Stimulated activated CD8-positive, alpha-beta memory T cell treated with anti-CD3 and anti-CD28 coated beads, Interleukin-15, amount 100 ng/mL, for 24 hours (primary cell): Measurements from ENCODE around the gene RNF14.

Experiments used
- DNase-seq: peaks from one replicate; pipeline ENCODE4 v3.0.0-alpha.2; 2020; ENCODE audit warnings: low read depth

Gene RNF14

DNA sequence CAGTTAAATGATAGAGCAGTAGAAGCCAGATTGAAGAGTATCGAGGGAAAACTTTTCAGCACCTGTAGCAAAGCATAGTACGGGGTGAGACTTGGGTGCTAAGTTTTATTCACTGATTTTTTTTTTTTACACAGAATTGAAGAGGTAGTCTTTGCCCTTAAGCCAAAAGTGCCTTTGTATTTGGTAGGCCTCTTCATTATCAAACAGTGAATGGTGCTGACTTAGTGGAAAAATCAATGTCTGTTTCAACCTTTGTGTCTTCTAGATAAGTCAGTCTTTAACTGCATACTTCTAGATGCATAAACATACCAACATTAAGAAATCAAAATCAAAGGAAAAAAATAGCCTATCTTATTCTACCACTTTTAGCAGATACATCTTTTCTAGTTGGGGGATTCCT is 13.7 kb downstream of the RNF14 start:
- no peak for DNase-seq

DNA sequence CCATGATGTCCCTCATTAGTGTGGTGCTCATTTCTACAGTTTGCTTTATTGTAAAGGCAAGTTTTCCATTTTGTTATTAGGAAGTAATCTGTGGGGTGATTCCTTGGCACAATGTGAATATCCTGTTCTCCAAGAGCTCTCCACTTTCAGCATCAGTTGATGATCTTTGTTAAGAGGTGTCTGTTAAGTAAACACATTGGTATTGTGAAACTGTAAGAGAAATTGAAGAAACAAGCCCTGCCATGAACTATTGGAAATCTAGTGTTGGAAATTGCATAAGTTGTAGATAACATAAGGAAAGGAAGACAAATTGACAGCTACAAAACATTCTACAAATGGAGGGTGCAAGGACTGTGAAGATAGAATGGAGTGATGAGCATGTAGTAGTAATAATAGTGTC is 17.2 kb downstream of the RNF14 start:
- no peak for DNase-seq

DNA sequence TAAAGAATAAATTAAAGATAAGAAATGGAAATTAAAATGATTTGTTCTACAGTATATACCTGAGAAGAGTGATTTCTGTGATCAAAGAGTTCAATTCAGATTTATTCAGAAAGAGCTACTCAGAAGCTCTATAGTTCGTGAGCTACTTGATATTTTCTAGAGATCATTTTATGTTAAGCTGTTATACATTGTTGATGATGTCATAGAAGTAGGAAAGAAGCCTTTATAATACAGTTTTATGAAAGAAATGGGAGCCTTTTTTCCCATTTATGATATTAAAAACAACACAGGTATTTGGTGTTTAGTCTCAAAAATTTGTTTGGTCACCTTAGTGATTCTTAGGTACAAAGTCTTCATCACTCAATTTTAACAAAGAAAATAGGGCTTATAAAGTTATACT is 20.8 kb downstream of the RNF14 start:
- DNase-seq, result no peak

DNA sequence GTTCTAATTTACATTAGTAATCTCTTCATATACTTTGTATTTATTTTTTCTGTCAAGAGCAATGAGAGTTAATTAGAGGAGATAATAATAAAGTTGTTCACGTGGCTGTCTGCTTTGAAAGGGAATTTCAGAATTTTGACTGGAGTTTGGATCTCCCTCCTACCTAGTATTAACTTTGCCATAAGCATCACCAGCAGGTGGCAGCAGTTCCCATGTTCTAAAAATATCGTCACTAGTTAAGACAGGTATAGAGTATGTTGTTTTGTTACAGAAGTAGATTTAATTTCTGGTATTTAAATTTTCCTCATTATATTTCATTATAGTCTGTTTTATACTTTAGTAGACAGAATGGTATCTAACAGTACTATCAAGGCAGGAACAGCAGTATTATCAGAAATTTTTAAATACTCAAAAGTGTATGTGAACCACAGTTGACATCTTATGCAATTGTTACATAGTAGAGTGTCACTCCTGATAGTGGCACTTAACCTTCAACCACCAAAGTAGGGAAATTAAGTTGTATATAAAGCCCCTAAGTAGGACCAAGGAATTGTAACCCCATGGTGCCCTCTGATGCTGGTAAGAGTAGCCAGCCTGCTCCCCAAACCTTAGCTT is 23.6 kb downstream of the RNF14 start:
- DNase-seq, result peak; percentile 50

DNA sequence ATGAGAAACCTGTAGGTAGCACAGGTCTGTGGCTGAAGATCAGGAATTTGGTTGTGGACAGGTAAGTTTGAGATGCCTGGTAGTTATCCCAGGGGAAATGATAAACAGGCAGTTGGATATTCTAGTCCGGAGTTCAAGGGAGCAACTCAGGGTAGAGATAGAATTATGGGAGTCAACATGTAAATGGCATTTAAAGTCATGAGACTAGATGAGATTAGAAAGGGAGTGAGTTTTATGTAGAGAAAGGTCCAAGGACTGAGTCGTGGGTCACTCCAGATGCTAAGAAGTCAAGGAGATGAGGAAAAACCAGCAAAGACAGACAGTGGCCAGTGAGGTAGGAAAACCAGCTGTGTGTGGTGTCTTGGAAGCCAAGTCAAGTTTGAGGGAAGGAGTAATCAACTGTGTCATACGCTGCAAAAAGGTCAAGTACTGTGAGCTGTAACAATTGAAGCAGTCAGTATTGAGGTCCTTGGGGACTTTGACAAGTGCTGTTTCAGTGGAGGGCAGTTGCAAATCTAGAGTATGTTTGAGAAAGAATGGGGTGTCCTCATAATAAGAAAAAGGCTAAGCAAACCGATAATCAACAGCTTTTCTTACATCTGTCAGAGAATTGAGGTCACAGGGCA is 25.7 kb downstream of the RNF14 start:
- DNase-seq, result no peak

DNA sequence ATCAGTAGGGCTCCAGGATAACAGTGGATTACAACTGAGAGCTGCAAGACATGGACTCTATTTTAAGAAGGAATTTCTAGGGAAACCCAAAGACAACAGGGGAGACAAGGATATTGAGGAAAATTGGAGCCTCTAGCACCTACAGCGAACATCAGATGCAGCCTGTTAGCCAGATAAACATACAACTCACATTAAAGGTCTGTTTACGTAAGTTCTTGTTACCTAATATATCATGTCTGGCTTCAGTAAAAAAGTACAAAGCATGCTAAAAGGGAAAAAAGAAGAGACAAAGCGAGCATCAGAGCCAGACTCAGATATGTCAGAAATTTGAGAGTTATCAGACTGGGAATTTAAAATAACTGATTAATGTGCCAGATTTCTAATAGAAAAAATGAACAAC is 26.8 kb downstream of the RNF14 start:
- DNase-seq, result no peak

DNA sequence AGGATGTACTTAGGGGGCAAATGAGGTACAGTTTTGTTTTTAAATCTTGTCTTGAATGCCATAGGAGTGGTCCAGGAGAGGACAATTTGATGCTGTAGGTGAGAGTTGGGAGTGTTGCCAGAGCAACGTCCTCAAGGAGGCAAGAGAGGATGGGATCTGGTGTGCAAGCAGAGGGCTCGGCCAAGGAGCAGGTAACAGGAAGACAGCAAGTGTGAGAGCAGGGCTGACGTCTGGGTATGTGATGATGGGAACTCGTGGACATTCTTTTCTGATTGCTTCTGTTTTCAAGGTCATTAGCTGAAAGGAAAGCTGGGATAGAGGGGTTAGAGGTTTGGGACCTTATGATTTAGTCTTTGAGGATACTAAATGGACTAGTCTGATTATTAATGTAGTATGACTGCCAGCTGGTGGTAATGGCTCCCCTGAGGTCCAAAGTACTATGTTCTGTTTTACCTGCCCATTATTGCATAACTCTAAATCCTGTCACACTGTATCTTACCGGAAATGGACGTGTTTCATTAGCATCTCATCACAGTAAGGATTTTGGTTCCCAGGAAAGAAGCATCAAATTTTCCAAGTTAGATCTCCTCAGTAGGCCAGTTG is 28.6 kb downstream of the RNF14 start:
- DNase-seq, result no peak

DNA sequence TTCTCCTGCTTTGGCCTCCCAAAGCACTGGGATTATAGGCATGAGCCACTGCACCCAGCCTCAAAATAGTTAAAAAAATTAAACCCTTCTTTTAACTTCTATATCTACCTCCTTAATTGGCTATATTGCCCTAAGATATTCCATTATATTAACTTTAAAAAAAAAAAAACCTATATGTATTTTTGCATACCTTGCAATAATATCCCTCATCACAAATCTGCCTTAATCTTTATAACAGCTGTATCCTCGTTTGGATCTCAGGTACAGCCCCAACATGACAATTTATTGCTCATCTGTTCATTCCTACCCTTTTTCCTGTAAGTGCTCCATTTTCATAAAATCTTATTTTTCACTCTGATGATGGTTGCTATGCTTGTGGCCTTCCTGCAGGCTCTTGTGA is 31.3 kb downstream of the RNF14 start:
- DNase-seq, result no peak

DNA sequence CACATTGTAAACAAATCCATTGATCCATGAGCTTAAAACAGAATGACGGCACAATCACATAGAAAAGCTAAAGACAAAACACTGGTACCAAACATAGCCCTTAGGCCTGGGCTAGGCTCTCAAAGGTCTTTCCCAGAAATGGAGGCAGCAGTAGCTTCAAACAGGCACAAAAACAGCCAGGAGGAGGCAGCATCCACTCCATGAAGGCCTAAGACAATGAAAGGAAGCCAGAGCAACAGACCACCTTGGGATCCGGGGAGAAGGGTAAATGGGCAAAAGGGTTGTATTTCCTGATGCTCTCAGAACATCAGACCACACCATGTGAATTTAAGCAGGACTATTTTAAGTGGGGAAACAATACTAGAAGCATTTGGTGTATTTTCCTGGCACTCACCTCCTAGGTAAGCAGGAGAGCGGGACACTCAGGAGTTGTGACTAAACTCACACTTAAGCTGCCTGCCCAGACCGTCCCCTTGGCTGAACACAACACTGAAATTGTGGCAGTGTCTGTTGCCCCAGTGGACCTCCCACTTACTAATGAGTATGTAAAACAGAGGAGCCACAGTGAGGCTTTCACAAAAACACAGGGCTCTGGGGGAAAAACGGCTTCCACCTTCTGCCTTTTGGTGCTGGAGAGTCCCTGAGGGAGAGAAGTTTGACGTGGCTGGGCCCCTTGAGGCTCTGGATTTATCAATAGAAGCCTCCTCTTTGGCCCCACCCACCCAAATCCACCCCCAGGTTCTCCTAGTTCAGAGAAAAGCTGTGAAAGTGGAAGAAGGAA is 32.0 kb downstream of the RNF14 start:
- no peak for DNase-seq

DNA sequence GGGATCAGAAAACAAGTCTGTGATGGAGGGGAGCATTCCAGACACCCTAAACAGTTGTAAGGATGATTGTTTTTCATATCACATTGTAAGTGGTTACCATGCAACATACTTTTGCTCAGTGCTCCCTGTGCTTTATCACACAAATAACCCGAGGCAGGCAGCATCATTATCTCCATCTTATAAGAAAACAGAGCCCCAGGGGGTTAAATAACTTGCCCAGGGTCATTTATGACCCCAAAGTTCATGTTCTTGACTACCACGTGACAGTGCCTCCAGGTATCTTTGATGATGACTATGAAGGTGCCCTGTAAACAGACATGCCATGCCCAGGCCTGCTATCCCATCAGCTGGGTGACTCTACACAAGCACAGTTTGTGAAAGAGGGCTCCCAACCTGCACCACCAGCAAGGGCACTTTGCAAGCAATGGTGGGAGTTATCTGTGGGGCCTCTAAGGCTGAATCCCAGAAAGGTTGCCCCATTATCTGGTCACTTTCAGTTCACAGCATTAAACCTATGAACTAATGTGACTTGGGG is 34.4 kb downstream of the RNF14 start:
- DNase-seq, result no peak

DNA sequence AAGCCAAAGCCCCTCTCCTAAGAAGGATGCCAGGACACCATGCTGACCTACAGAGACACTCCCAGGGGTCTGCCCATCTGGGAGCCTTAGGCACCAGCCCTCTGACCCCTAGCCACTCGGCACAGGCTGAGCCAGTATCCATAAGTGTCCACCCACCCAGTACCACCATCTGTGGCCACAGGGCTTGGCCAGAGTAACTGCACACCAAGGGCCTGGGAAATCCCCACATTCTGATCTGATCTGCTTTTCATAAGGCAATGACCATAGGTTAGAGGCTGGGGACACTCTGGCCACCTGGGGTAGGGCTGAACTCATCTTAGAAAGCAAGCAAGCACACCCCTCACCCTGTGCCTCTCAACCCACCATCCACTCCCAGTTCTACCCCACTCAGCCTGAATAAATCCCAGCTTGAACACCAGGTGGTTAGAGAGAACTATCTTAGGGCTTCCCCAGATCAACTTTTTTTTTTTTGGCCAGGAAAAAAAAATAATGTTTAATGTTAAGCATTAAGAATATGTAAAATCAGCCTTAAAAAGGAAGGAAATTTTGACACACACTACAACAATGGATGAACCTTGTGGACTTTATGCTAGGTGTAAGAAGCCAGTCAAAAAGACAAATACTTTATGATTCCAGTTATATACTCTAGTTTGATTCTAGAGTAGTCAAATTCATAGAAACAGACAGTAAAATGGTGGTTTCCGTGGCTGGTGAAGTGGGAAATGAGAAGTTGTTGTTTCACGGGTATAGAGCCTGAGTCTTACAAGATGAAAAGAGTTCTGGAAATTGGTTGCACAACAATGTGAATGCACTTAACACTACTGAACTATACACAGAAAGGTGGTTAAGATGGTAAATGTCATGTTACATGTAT is 37.7 kb downstream of the RNF14 start:
- no peak for DNase-seq

DNA sequence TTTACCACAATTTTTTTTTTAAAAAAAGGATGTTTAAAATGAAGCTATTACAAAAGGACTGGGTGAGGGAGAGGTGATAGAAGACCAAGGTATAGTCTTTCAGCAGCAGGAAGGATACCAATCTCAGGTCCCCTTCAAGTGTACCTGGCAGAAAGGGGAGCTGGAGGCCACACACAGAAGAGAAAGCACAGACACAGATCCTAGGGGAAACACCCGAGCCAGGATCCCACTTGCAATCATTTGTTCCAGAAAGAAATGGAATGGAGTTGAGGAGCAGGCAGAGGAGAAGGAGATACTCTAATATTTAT is 38.3 kb downstream of the RNF14 start:
- no peak for DNase-seq

DNA sequence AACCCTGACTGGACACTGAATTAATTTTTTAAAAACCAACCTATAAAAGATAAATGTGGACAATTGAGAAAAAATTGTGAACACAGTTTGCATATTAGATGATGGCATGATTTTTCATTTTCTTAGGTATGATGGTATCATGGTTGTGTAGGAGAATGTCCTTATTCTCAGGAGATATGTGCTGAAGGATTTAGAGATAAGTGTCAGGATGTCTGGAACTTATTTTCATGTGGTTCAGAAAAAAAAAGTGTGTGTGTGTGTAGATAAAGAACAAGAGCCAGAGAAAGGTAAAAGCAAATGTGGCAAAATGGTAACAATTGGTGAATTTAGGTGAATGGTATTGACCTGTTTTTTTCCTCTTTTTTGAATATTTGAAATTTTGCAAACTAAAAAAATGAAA is 39.9 kb downstream of the RNF14 start:
- DNase-seq, result no peak

DNA sequence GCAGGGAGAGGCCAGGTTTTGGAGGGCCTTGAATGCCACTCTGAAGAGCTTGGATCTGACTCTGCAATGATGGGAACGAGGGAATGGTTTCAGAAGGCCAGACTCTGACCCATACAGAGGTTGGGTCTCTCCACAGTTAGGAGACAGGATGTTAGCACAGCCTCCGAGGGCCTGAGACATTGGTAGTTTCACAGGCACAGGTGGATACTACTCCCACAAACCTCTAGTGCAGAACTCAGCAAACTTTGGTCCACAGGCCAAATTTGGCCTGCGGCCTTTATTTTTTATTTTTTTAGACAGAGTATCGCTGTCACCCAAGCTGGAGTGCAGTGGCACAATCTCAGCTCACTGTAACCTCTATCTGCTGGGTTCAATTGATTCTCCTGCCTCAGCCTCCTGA is 41.0 kb downstream of the RNF14 start:
- no peak for DNase-seq

DNA sequence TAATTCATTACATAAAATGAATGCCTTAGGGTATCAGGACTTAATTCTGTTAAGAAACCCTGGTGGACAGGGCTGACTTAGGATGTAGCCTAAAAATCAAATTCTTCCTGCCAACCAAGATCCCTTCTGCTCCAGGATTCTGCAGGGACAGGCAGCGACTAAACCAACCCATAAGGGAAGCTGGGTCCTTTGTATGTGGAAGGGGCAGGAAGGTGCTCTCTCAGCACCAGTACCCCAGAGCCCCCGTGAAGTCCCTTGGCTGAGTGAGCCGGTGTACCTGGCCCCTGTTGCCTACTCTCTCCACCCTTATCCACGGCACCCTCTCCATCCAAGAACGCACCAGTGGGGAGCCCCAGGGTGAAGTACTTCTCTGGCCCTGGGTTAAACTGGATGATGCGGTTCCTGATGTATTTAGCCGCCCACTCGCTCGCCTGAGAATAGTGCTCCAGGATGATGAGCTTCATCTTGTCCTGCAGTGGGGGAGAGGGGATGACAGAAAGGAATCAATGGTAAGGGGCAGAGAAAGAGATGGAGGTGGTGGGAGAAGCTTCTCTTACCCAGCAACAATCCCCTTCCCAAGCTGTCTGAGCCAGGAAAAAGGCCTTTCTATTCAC is 42.8 kb downstream of the RNF14 start:
- DNase-seq, result no peak

DNA sequence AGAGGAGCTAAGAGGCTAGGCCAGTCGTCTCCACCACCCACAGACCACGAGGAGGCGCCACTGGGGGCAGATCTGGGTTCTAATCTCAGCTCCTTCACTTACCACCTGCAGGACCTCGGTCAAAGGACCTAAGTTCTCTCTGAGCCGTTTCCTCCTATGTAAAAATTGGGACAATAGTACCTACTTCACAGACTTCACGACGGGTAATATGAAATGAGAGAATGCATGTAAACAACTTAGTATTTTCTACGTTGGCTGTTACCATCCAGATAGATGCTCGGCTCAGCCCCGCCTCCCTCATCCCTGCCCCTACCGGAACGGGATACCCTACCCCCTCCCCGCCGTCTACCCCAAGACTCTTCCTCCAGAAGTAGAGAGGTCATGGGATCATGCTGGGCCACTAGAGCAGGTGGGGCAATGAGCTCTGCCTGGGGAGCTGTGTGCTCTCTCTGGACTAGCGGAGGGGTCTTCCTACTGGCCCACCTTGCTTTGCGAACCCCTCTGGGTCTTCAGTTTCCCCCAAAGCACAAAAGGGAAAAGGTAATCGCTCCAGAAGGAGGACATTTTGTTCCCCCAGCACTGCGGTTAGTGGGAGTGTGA is 43.4 kb downstream of the RNF14 start:
- no peak for DNase-seq

DNA sequence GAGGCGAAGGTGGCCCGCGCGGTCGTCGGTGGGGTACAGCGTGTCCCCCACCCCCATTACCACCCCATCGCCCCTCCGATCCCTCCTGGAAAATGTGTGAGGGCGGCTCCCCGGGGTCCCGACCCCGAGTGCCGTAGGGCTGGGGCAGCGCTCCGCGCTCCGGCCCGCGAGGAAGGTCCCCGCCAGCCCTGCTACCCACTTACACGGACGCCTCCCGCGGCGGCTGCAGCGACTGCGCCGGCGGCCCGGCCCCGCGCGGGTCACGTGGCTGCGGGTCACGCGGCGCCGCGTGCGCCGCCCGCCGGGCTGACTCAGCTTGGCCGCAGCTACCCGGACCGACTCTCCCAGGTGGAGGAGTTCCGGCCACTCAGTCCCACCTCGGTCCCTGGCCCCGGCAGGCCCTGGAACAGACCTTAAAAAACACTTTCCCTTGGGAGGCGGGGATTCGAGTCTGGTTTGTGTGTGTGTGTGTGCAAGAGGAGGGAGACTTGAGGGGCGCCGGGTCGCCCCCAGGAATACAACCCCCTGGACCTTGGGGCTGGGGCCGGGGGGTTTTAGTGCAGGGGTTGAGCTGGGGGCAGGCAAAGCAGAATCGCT is 44.0 kb downstream of the RNF14 start, which contains the start of gene GNPDA1:
TSS of gene GNPDA1 (minus strand) at position 236 of the 597 bp plus-strand sequence. CDS start 992 bp downstream, outside the sequence.
- DNase-seq, result peak; percentile 54

DNA sequence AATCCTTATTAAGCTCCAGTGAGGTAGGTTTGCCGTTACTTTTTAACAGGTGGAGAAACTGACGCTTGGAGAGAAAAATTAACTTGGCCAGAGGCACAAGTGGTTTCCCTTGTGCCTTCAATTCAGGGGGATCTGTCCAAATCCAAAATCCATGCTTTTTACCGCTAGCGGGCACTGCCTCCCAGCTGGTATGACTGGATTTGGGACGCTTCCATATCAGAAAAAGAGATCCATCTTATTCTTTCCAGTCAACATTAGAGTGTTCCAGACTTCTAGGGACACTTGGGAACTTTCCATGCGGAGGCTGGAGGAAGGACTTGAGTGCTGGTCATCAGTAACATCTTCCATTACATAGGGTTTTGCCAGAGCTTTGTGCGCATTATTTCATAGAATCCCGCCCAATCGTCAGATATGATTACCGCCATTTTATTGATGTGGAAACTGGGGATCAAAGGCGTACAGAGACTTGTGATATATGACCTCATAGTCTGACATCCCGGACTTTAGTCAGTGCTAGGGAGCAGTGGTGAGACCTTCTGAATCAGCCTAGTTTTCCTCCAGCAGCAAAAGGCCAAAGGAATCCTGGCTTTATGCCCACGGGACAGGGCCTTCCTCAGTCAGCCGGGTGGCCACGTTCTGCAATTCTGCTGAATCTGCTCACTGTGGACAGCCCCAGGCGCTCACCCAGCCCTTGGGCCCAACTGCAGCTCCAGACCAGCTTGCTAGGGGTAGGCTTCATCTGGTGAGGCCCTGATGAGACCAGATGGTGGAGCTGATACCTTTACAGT is 45.0 kb downstream of the RNF14 start:
- no peak for DNase-seq

DNA sequence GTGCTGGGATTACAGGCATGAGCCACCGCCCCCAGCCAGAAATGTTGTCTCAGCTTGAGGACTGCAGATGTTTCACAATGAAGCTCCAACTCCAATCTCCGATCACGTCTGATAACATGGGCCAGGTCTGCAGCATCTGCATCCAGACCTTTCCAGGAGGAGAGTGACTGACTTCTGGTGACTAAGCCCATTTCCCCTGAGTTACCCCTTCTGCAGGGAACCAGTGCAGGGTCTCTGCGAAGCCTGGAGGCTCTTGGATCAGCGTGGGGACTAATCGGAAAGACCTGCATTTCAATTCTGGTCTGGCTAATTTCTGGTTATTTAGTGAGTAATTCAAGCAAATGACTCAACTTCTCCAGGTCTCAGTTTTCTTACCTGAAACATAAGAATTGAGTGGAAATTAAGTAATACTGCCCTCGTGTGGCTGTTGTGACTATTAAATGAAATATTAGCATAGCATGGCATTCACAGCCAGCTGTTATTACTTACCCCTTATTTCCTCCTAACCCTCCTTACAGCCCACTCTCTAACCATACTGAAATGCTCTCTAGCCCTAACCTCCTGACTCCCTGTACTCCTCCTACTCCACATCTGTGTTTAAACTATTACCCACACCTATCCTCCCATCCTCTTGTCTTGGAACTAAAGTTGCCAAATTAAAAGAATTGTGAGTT is 46.1 kb downstream of the RNF14 start:
- no peak for DNase-seq
